Activated T-cell treated with anti-CD3 and anti-CD28 coated beads, Interleukin-2, amount 50 U/mL, for 4 hours (primary cell): ENCODE data around the gene ZBTB20. TPM values are rescaled to one million over a fixed set of nuclear protein-coding genes. Genes with fewer than 3 reads are reported as not detected.
A peak's percentile ranks its signal among the peaks of the same experiment; 100 is the strongest.
"Not testable (repeated sequence)": the region's sequence is repeated elsewhere in the genome, so short reads cannot be mapped to it uniquely, and the experiment has no call there.

Experiments
- ATAC-seq, 2 donors: fragments of 200-7000 bp; cut with Tn5 transposase; one replicate each; pipeline ENCODE4 v1.10.0; 2021
- DNase-seq: peaks from one replicate; pipeline ENCODE4 v3.0.0-alpha.2; 2020
- H3K27me3 Mint-ChIP-seq: one replicate; pipeline ENCODE4 v1.8.0; 2021; ENCODE audit warnings: low read depth, mixed read lengths
- H3K36me3 Mint-ChIP-seq: one replicate; pipeline ENCODE4 v1.8.0; 2022; ENCODE audit warnings: mixed read lengths; ENCODE audit not compliant: insufficient read depth
- H3K4me1 Mint-ChIP-seq: one replicate; pipeline ENCODE4 v1.8.0; 2021; ENCODE audit warnings: low read depth, mixed read lengths
- H3K4me3 Mint-ChIP-seq: one replicate; pipeline ENCODE4 v1.8.0; 2021; ENCODE audit warnings: mild to moderate bottlenecking, moderate library complexity, mixed read lengths
- H3K9me3 Mint-ChIP-seq: one replicate; pipeline ENCODE4 v1.8.0; 2021; ENCODE audit warnings: mixed read lengths
- total RNA-seq, 3 donors: library from RNA; stranded (reverse); gene quantifications; one replicate each; pipeline ENCODE4 v1.2.1, GENCODE V29; 2021

ZBTB20 gene
- total RNA-seq, result 1 to 10 TPM in 2 of 3 donors, under 1 TPM in 1; 0.91 to 2.8 (median 1.8) TPM

DNA sequence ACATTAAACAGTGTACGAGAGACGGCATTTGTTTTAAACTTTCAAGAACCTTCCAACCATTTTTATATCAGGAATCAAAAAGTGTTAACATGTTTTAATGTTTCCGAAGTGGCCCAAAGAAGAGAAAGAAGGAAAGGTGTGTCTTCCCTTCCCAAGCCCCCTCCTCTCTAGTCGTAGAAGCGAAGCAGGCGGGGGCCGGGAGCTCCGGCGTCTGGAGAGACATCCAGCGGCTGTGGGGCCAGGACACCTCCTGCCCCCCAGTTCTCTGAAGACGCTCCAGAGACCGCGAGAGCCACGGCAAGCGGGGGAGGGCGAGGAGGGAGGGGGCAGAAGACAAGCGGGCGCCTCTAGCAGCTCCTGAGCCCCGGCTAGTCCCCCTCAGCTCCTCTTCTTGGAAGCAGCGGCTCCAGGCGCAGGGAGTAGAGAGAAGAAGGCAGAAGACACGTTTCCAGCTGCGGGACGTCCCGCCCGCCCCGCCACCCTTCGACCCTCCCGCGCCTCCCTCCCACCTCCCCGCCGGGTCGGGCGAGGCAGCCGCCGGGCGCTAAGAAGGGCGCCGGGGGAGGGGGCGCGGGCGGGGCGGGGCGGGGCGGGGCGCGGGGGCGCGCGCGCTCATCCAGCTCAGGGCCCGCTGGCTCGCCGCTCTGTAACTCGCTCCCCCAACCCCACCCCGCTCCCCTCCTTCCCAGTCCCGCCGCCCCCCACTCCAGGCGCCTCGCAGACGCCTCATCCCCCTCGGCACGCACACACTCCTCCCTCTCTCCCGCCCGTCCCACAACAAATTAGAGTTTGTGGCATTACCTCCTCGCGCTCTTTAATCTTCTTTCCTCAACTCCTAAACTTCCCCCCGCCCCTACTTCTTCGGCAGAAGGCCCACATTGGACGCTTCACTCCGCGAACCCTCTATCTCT is at the start of gene ZBTB20:
TSS of gene ZBTB20 (minus strand) at position 871 of the 911 bp plus-strand sequence.
- peak; percentile 60 for DNase-seq
- H3K27me3 Mint-ChIP-seq, result no peaks in the 10 kb centered on the region
- peak within 1 kb of the TSS; percentile 93 for H3K4me3 Mint-ChIP-seq
- no peaks in the 10 kb centered on the region for H3K9me3 Mint-ChIP-seq
- H3K36me3 Mint-ChIP-seq, result peaks cover 4% of the 10 kb centered on the region
- peak; percentile 27 to 34 for ATAC-seq
- H3K4me1 Mint-ChIP-seq, result peaks cover 31% of the 10 kb centered on the region

DNA sequence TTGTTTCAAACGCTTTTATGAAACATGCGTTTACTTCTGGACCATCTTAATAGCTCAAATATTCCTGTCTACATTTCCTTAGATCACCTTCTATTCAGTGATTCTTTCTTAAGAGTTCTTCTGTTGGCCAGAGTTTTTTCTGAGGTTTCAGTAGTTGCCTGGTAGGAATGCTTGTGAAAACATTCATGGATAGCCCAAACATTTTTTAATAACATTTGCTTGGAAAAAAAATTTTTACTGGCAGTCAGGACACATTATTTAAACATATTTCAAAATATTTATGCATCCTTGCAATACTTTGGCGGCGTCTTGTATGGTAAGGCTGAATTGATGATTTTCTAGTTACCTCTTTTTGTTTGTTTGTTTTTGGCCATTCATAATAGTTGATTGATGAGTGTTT is 47.4 kb upstream of the ZBTB20 start:
- Mint-ChIP-seq H3K9me3 (peaks cover 17% of the 10 kb centered on the region), H3K4me1 (no peaks in the 10 kb centered on the region), H3K27me3 (peaks cover 5% of the 10 kb centered on the region), H3K4me3 (no peak overlapping the region), H3K36me3 (peaks cover 11% of the 10 kb centered on the region)
- no peak for DNase-seq
- ATAC-seq, result no peak

DNA sequence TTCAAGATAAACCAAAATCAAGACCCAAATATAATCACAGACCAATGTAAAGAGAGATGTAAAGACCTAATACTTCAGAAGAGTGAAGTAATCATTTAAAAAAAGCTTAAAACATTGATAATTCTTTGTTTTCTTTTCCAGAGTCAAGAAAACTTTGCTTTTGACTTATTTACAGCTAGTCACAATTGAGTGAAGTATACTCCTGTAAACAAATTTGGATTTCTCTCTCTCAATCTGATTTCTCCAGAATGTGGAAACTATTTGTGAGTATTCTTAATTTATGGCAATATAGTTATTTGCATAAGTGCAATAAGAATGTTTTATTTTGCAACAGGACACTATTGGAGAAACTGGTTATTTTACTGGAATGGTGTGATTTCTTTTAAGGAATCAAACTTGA is 43.7 kb upstream of the ZBTB20 start:
- Mint-ChIP-seq H3K27me3 (no peaks in the 10 kb centered on the region), H3K4me1 (peaks cover 4% of the 10 kb centered on the region), H3K4me3 (no peak overlapping the region), H3K9me3 (peaks cover 17% of the 10 kb centered on the region), H3K36me3 (peaks cover 8% of the 10 kb centered on the region)
- DNase-seq, result no peak
- ATAC-seq, result no peak

DNA sequence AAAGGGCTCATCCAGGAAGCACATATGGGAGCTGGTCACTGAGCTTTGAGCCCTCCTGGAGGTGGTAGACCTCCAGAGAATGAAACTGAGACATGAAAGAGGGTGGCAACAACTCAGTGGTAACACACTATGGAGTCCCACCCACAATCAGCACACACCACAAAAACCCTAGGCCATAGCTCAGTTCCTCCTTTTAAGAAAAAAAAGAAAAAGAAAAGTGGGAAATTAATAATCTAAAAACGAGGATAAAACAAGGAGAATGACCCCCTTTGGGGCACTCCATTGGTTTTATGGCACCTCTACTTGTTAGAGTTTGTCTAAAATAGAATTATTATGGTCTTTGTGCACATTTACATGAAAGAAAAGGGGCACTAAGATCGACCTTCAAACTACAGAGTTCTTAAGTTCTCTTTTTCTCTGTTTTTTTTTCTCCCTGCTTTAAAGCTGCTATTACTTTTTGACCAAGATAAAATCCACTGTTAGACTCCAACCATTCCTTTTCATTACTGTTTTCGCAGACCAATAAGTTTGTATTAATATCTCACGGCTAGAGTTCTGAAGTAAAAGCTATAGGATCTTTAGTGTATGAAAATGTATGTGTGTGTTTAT is 40.2 kb upstream of the ZBTB20 start:
- DNase-seq, result no peak
- no peak overlapping the region for H3K4me3 Mint-ChIP-seq
- H3K9me3 Mint-ChIP-seq, result peaks cover 13% of the 10 kb centered on the region
- ATAC-seq, result no peak
- peaks cover 4% of the 10 kb centered on the region for H3K4me1 Mint-ChIP-seq
- peaks cover 3% of the 10 kb centered on the region for H3K27me3 Mint-ChIP-seq
- peaks cover 5% of the 10 kb centered on the region for H3K36me3 Mint-ChIP-seq

DNA sequence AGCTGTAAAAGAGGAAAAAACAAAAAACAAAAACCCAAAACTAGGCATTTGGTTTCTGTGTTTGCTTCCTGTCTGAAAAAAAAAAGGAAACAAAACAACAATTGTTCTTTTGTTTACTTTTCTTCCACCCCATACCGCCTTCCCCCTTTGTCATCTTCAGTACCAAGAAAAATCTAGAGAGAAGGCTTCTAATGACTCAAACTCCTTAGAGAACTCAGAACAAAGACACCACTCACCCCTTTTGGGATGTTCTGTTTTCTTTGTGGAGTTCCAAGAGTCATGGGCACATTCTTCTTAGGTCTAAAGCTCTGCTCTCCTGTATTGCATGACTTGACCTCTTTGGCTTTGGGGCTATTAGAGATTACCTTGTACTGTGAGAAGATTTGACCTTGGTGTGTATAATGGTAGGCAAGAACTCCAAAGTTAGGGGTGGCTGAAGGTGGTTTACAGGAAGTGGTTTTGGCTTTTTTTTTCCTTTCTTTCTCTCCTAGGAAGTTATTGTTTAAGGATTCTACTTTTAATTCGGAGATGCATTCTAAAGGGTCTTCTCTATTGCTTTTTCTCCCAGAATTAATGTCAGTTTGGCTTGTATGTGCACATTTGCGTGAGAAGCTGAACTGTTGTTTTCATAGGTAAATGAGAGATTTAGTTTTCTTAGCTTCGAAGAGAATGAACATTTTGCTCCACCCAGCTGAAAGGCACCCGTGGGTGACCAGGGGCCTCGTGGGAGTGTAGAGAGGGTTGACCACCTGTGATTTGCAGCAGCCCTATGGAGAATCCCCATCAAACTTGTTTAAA is 39.5 kb upstream of the ZBTB20 start:
- H3K4me1 Mint-ChIP-seq, result peaks cover 4% of the 10 kb centered on the region

DNA sequence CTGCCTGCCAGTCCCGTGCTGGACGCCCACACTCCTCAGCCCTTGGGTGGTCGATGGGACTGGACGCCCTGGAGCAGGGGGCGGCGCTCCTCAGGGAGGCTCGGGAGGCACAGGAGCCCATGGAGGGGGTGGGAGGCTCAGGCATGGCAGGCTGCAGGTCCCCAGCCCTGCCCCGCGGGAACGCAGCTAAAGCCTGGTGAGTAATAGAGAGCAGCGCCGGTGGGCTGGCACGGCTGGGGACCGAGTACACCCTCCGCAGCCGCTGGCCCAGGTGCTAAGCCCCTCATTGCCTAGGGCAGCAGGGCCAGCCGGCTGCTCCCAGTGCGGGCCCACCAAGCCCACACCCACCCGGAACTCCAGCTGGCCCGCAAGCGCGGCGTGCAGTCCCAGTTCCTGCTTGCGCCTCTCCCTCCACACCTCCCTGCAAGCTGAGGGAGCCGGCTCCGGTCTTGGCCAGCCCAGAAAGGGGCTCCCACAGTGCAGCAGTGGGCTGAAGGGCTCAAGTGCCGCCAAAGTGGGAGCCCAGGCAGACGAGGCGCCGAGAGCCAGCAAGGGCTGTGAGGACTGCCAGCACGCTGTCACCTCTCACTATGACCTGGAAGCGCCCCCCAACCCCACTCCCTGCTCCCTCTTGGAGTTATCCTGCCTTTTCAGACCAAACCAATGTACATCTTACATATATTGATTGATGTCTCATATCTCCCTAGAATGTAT is 37.9 kb upstream of the ZBTB20 start:
- not testable (repeated sequence) for DNase-seq

More for the DNA sequence above, 39.5 kb upstream of the ZBTB20 start:
- peaks cover 12% of the 10 kb centered on the region for H3K9me3 Mint-ChIP-seq
- no peak overlapping the region for H3K4me3 Mint-ChIP-seq
- H3K27me3 Mint-ChIP-seq, result peaks cover 3% of the 10 kb centered on the region
- peaks cover 1% of the 10 kb centered on the region for H3K36me3 Mint-ChIP-seq
- no peak for ATAC-seq
- no peak for DNase-seq

DNA sequence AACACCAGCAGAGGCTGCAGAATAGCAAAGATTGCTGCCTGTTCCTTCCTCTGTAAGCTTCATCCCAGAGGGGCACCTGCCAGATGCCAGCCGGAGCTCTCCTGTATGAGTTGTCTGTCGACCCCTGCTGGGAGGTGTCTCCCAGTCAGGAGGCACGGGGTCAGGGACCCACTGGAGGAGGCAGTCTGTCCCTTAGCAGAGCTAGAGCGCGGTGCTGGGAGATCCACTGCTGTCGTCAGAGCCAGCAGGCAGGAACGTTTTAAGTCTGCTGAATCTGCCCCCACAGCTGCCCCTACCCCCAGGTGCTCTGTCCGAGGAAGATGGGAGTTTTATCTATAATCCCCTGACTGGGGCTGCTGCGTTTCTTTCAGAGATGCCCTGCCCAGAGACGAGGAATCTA is 31.8 kb upstream of the ZBTB20 start:
- not testable (repeated sequence) for H3K9me3 Mint-ChIP-seq, DNase-seq, ATAC-seq, H3K27me3 Mint-ChIP-seq, H3K4me1 Mint-ChIP-seq, H3K36me3 Mint-ChIP-seq, H3K4me3 Mint-ChIP-seq

More for the DNA sequence above, 37.9 kb upstream of the ZBTB20 start:
- not testable (repeated sequence) for H3K9me3 Mint-ChIP-seq, H3K36me3 Mint-ChIP-seq, H3K4me1 Mint-ChIP-seq, H3K4me3 Mint-ChIP-seq, H3K27me3 Mint-ChIP-seq, ATAC-seq

DNA sequence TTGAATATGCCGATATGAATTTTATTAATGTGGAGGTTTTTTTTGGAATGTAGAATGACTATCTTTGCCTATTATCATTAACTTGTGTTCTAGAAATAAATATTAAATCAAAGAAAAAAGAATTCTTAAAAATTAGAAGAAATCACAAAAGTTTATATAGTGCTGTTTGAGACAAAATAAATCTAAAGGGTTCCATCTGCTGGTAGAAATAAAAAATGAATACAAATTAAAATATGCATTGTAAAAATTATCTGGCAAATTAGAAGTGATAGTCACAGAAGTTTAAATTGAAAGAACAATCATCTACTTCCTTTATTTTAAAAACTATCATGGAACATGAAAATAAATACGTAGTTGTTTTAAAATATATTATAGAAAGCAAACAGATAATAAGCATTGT is 22.7 kb upstream of the ZBTB20 start:
- no peaks in the 10 kb centered on the region for H3K36me3 Mint-ChIP-seq
- DNase-seq, result no peak
- H3K27me3 Mint-ChIP-seq, result no peaks in the 10 kb centered on the region
- peaks cover 12% of the 10 kb centered on the region for H3K4me1 Mint-ChIP-seq
- H3K4me3 Mint-ChIP-seq, result no peak overlapping the region
- no peak for ATAC-seq
- H3K9me3 Mint-ChIP-seq, result no peaks in the 10 kb centered on the region

DNA sequence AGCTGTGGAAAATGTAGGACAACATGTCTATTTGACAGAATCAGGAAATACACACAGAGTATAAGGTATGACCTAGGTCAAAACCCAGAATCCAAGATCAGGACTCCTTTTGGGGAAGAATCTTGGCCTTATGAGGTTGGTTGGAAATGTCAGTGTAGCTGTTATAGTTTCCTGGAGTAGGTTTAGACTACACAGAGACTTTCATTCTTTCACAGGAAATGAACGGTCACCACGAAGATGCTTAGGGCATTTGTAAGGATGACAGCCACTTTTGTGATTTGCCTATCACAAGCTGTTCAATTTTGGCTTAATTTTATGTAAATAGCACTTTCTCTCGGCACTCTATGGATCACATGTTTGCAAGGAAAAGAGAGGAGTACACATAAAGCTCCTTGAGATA is 18.6 kb upstream of the ZBTB20 start:
- ATAC-seq (peak in 1 of 2 donors; percentile 60), DNase-seq (no peak)
- Mint-ChIP-seq H3K4me3 (no peak overlapping the region), H3K36me3 (no peaks in the 10 kb centered on the region), H3K4me1 (peaks cover 32% of the 10 kb centered on the region), H3K9me3 (no peaks in the 10 kb centered on the region), H3K27me3 (no peaks in the 10 kb centered on the region)

DNA sequence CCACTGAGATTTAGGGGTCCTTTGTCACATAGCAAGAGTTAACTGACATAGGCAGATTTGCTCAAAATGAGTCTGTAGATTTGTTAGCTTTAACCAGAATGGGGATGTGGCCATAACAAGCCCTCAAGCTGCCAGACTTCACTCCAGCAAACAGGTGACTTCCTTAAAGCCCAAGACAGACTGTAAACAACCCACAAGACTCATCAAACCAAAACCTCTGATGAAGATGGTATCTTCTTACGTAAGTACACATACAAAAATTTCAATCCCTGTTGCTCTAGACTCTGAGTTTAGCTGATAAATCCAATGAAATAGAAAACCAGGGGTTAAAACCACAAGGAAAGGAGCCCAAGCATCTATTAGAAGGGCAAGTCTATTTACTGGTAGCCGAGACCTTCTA is 18.2 kb upstream of the ZBTB20 start:
- no peaks in the 10 kb centered on the region for H3K36me3 Mint-ChIP-seq
- DNase-seq (no peak), ATAC-seq (peak; percentile 43 to 70)
- H3K4me1 Mint-ChIP-seq, result peaks cover 34% of the 10 kb centered on the region
- no peaks in the 10 kb centered on the region for H3K27me3 Mint-ChIP-seq
- H3K4me3 Mint-ChIP-seq, result no peak overlapping the region
- no peaks in the 10 kb centered on the region for H3K9me3 Mint-ChIP-seq

DNA sequence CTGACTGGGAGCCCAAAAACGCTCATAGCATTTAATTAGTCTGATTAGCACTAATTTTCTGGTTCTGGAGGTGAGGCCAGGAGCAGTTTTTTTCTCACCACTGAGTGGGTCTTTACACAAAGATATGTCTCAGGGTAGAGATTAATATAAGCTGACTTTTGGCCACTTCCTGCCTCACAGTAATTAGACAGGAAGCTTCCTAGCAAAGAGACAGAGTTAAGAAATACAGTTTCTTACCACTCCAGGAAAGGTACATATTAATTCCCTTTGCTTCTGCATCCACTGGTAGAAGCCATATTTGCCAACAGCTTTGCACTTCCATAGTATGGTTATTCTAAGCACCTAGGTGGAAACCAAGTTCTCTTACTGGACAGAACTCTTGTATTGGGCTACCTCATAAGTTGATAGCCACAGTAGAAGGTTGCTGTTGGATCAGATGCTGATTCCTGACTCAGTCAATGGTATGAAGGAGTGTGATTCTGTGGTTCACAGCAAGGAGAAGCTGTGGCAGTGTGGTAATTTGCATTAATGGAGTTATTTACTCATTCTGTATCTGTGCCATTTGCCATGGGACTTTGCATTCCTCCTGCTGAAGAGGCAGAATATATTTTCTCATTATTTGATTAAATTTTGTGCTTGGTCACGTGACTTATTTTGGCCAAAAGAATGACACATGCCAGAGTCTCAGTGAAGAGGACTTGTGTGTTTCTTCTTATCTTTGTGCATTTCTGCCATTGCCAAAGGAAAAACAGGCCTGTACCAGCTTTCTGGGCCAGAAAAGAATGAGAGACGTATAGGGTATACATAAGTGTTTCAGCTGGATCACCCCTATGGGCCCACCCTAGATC is 17.5 kb upstream of the ZBTB20 start:
- Mint-ChIP-seq H3K4me1 (peaks cover 35% of the 10 kb centered on the region), H3K36me3 (no peaks in the 10 kb centered on the region), H3K4me3 (no peak overlapping the region), H3K27me3 (no peaks in the 10 kb centered on the region), H3K9me3 (no peaks in the 10 kb centered on the region)
- peak in 1 of 2 donors; percentile 46 for ATAC-seq
- no peak for DNase-seq

DNA sequence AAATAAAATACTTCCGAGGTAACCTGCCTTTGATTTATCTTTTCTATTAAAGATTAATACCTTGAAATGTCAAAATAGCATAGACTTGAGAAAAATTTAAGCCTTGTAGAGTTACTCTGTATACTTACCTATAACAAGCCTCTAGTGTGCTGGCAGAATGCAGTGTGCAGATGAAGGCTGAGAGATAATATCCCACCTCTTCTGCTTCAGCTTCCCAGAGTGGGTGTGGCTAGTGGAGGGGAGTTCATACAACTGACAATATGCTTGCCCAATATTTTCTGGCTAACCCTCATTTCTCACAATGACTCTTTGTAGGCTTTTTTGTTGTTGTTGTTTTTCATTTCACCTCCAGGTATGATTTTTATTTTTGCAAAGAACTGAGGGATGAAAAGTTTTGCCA is 15.7 kb upstream of the ZBTB20 start:
- no peaks in the 10 kb centered on the region for H3K36me3 Mint-ChIP-seq
- no peak for ATAC-seq
- H3K9me3 Mint-ChIP-seq, result no peaks in the 10 kb centered on the region
- peaks cover 35% of the 10 kb centered on the region for H3K4me1 Mint-ChIP-seq
- H3K27me3 Mint-ChIP-seq, result no peaks in the 10 kb centered on the region
- H3K4me3 Mint-ChIP-seq, result no peak overlapping the region
- no peak for DNase-seq

DNA sequence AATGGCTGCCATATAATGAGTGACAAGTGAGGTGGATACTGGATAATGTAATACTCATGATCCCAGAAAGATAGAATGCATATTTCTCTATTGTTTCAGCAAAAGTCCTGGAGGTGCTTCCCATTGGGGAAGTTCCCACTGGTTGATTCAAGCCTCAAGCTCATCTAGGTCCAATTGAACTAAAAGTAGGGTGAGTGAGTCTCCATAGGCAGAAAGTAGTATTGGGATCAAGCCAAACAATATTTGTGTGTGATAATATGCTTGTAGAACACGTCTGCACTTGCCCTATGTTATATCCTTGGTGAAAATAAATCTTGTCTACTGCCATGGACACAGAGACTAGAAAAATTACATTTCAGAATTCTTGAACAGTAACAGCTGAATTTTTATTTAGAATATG is 14.8 kb upstream of the ZBTB20 start:
- H3K4me1 Mint-ChIP-seq, result peaks cover 35% of the 10 kb centered on the region
- no peaks in the 10 kb centered on the region for H3K27me3 Mint-ChIP-seq
- no peak overlapping the region for H3K4me3 Mint-ChIP-seq
- DNase-seq (no peak), ATAC-seq (no peak)
- H3K36me3 Mint-ChIP-seq, result no peaks in the 10 kb centered on the region
- no peaks in the 10 kb centered on the region for H3K9me3 Mint-ChIP-seq
